Ureter (tissue), 1 donor: Measurements from ENCODE around the gene P3H3. TPM values are rescaled to one million over a fixed set of nuclear protein-coding genes. Genes with fewer than 3 reads are reported as not detected.
"Not testable (repeated sequence)": the region's sequence is repeated elsewhere in the genome, so short reads cannot be mapped to it uniquely, and the experiment has no call there.

Experiments
- DNase-seq: peaks from one replicate; pipeline ENCODE4 v3.0.0-alpha.2; 2020; ENCODE audit warnings: low spot score
- total RNA-seq: library from RNA; stranded (reverse); gene quantifications from one replicate; pipeline ENCODE4 v1.2.4, GENCODE V29; 2023
- donor health status: DM: yes; HTN: yes; CAD: no.

Gene P3H3
- total RNA-seq, 1 donor from 2014 or later, result 27.9 TPM

- no peak for DNase-seq
These were observed 60.2 kb downstream of the P3H3 start for GRCh38 chr12:6888360-6888759.

DNA sequence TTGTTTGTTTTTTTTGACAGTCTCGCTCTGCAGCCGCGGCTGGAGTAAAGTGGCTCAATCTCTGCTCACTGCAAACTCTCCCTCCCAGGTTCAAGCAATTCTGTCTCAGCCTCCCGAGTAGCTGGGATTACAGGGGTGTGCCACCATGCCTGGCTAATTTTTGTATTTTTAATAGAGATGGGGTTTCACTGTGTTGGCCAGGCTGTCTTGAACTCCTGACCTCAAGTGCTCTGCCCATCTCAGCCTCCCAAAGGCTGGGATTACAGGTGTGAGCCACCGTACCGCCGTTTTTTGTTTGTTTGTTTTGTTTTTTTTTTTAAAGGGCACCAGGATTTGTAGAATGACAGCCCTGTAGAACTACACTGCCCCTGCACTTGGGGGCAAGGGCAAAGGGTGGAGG, 60.6 kb downstream of the P3H3 start:
- DNase-seq, result not testable (repeated sequence)

Other genes with a start within 250 kb of the P3H3 start
- 232 TPM for gene CHD4, start 221.0 kb upstream of the P3H3 start, total RNA-seq
- gene LPAR5, start 192.4 kb upstream of the P3H3 start, total RNA-seq, result 13.6 TPM
- 2.3 TPM for gene ACRBP, start 181.0 kb upstream of the P3H3 start, total RNA-seq
- gene ING4, start 165.3 kb upstream of the P3H3 start, total RNA-seq, result 39.3 TPM
- 63.4 TPM for gene ZNF384, start 139.0 kb upstream of the P3H3 start, total RNA-seq
- 2.6 TPM for gene PIANP, start 127.6 kb upstream of the P3H3 start, total RNA-seq
- gene COPS7A, start 104.4 kb upstream of the P3H3 start, total RNA-seq, result 77.9 TPM
- gene MLF2, start 75.3 kb upstream of the P3H3 start, total RNA-seq, result 139 TPM
- gene PTMS, start 62.0 kb upstream of the P3H3 start, total RNA-seq, result 288 TPM
- 2.3 TPM for gene LAG3, start 55.9 kb upstream of the P3H3 start, total RNA-seq
- gene CD4, start 38.9 kb upstream of the P3H3 start, total RNA-seq, result 18.0 TPM
- 2.5 TPM for gene GPR162, start 6.6 kb upstream of the P3H3 start, total RNA-seq
- gene GNB3, start 12.5 kb downstream of the P3H3 start, total RNA-seq, result 4.5 TPM
- 1.4 TPM for gene CDCA3, start 22.9 kb downstream of the P3H3 start, total RNA-seq
- gene USP5, start 23.7 kb downstream of the P3H3 start, total RNA-seq, result 106 TPM
- gene TPI1, start 39.1 kb downstream of the P3H3 start, total RNA-seq, result 418 TPM
- 9.9 TPM for gene SPSB2, start 44.9 kb downstream of the P3H3 start, total RNA-seq
- 13.5 TPM for gene LRRC23, start 76.4 kb downstream of the P3H3 start, total RNA-seq
- gene ENO2, start 86.2 kb downstream of the P3H3 start, total RNA-seq, result 29.6 TPM
- 112 TPM for gene ATN1, start 99.6 kb downstream of the P3H3 start, total RNA-seq
- gene RNU7-1, start 115.4 kb downstream of the P3H3 start, total RNA-seq, result not detected
- 172 TPM for gene C12orf57, start 115.6 kb downstream of the P3H3 start, total RNA-seq
- gene PTPN6, start 122.9 kb downstream of the P3H3 start, total RNA-seq, result 40.4 TPM
- 221 TPM for gene PHB2, start 142.3 kb downstream of the P3H3 start, total RNA-seq
- gene EMG1, start 142.5 kb downstream of the P3H3 start, total RNA-seq, result 68.0 TPM
- gene LPCAT3, start 190.1 kb downstream of the P3H3 start, total RNA-seq, result 95.9 TPM
- gene C1S, start 232.3 kb downstream of the P3H3 start, total RNA-seq, result 293 TPM